GM12873 (cell line): ENCODE measurements around the gene CPEB2.

Experiments used
- CTCF ChIP-seq: IDR thresholded peaks from 2 replicates; pipeline ENCODE4 v1.5.1; 2012; ENCODE audit warnings: low read depth, mild to moderate bottlenecking, moderate library complexity, low read length, control low read depth; ENCODE audit not compliant: insufficient read depth; ENCODE audit errors: missing control alignments

The CPEB2 gene

GRCh38 chr4:15001869-15002658 is at the start of gene CPEB2:
CPEB2 (plus strand) TSS chr4:15002481; CDS start chr4:15002674, 193 bp downstream.
- TF ChIP-seq CTCF = no peak

- TF ChIP-seq CTCF = no peak
Measured at GRCh38 chr4:14958436-14958835, 43.8 kb upstream of the CPEB2 start.

- TF ChIP-seq CTCF = no peak
Measured at GRCh38 chr4:14961292-14961691, 41.0 kb upstream of the CPEB2 start.

GRCh38 chr4:14965071-14965470 is 37.2 kb upstream of the CPEB2 start:
- TF ChIP-seq CTCF = no peak

GRCh38 chr4:14967982-14968381 is 34.3 kb upstream of the CPEB2 start:
- TF ChIP-seq CTCF = no peak

GRCh38 chr4:14977830-14978229 is 24.5 kb upstream of the CPEB2 start:
- no peak for TF ChIP-seq CTCF

- TF ChIP-seq CTCF = no peak
Measured at GRCh38 chr4:14984448-14984847, 17.8 kb upstream of the CPEB2 start.
